GM21576 (cell line): Measurements from ENCODE around the gene GYPC.
"Not testable (repeated sequence)": the region's sequence is repeated elsewhere in the genome, so short reads cannot be mapped to it uniquely, and the experiment has no call there.

ENCODE experiments used
- ATAC-seq: cut with Tn5 transposase; IDR thresholded peaks from one replicate; pipeline ENCODE4 v1.9.1; 2021; ENCODE audit warnings: mild to moderate bottlenecking, moderate library complexity; ENCODE audit not compliant: unreplicated experiment

GYPC gene

DNA sequence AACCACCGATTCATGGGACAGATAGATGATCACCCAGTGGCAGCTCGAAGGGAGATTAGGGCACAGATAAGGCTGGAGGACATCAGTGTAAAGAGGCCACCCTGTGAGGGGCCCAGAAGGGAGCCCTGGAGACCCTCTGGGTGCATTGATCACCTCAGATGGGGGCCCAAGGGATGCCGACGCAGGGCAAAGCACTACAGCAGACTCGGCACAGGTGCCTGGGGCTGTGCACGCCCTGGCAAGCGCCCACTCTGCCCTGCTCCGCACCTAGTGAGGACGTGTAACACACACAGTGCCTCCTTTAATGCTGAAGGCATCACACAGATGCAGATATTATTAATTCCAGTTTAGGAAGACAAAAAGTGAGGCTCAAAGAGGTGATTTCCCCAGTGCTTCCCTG, 9.5 kb downstream of the GYPC start:
- ATAC-seq, result no peak

DNA sequence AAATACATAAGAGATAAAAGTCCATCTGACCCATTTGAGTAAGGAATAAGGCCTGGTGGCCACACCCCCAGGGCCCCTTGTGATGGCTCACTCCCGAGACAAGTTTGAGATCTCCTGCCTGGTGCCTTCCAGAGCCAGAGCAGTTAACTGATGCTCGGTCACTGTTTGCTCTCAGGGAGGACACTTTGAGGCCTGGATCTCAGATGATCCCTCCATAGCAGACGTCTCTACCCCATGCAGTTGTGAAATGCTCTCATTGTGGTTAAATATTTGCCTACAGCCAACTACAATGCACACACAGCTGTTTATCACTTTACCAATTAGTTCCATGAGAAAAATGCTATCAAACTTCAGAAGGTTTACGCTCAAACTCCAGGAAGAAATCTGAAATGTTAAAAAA, 12.3 kb downstream of the GYPC start:
- ATAC-seq, result no peak

DNA sequence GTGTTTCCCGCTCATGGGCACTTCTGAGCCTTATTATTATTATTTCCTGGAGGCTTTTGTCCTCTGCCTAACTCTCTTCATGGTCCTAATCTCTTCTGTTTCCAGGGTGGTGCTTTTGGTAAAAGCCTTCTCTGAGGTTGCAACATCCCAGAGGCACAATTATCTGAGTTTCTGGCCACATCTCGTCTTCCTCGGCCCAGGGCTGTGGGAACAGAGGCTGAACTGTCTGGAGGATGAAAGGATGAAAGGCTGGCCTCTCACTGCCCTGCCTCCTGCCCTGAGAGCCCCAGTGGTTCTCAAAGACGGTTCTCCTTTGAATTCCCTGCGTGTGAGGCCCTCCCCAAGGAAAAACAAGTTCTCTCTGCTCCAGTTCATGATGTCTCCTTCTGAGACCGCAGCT, 13.8 kb downstream of the GYPC start:
- no peak for ATAC-seq

DNA sequence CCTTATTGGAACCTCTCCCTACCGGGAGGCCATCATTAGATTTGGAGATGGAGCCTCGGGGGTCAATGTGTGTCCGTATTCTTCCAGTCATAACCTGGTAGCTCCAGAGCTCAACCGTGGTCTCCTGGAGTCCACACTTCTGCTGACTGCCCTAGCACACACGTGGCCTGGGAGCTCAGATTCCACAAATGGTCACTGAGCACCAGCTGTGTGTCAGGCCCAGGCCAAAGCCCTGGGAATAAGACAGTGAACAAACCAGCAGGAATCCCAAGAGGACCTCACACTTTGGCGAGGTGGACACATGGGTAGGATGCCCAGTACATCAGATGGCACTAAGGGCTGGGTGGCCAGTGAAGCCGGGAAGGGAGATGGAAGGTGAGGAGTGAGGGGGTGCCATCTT, 15.5 kb downstream of the GYPC start:
- ATAC-seq, result no peak

DNA sequence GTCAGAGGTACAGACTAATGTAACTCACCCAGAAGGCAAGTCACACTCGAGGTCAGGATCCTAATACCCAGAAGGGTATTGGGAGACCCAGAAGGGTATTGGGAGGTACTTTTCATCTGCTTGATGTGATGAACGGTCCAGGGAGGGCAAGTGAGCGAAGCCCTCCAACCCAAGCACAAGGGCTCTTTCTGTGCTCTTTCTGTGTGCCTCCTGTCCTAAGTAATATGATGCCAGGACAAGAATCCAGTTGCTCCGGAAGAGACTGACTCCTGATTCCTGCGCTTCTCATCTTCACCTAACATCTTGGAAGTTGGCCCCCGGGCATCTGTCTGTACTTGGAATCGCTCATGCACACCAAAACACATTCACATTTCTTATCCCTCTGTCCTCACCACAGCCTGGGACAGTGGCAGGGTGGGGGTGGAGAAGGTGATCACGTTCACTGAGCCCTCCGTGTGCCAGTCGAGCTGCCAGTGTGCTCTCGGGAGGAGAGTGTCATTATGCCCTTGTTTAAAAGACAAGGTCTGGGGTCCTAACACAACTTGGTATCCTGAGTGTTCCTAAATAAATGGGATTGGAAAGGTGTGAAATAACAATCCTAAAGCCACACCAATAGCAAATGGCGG, 17.1 kb downstream of the GYPC start:
- ATAC-seq, result no peak

DNA sequence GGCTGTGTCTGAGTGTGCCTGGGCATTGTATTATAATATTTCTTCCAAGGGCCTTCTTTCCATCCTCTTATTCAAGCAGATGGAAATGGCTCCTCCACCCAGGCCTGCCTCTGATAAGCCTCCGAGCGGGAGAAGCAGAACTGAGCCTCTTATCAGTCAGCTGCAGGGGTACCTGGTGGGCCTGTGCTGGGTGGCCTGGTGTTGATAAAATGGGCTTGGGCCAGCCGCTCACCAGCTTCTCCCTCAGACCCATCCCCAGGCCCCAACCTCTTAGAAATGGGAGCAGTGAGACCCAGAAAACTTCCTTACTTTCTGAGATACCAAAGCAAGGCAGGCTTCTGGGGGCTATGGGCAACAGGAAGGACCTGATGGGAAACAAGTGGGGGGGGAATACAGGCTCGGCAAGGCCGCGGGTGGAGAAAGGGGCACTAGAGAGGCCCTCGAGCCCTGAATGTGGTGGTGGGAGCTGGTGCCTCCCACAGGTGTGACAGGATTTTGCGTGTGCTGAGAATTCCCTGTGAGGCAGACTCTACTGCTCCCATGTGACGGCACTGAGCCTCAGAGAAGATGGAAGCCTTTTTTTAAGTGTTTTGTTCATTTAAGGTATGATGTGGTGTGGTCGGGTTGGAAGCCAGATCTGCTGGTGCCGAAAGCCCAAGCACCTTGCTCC, 18.3 kb downstream of the GYPC start:
- ATAC-seq, result no peak

DNA sequence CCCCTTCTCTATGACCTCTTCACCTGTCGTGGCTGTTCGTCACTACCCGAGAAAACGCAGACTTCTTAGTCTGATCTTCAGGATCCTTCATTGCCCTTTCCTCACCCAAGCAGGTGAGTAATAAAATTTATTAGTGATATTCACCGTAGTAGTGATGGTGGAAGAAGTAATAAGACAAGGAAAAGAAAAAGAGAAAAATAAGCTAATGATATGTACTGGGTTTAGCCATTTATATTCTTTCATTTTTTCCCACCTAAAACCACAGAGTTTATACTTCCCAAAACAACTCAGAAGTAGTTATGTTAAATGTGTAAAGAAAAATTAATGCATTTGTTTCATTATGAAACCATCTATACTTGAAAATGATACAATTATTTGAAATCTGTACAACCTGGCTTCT, 19.7 kb downstream of the GYPC start:
- ATAC-seq, result no peak

DNA sequence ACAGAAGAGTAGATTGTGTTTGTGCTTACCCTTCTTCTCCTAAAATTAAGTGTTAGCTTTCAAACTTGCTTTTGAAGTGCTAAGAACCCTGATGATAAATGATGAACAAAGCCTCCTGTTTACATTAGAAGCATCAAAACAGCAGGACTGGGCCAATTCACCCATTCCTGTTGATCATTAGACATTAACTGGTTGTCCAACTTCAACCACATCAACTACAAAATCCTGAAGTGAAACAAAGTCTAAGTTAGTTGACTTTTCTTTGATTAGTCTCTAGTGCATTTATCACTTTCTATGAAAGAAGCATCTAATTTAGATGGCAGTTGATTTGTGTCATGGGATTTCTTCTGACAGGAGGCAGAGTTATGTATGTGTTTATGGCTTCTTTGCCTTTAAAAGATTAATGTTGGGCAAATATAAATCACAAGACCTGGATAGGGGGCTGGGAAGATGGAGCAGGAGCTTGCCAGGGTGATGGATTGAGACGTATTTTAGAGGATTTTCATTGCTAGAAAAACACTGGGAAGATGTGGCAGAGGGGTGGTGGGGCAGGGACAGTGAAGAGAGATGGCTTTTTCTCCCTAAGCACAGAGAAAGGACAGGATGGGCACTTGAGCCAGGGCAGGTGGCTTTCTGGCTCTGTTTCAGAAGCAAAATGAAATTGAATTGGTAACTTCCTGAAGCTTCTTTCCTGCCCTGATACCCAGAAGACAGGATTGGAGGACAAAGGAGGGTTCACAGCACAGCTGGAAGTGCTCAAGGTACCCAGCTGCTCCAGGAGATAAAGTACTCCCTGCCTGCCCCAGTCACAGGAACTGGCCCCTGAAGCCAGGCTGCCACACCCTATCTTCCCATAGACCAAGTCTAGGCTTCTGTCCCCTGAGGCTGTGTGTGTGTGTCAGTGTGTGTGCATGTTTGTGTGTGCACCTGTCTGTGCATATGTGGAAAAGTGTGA, 20.5 kb downstream of the GYPC start:
- no peak for ATAC-seq

DNA sequence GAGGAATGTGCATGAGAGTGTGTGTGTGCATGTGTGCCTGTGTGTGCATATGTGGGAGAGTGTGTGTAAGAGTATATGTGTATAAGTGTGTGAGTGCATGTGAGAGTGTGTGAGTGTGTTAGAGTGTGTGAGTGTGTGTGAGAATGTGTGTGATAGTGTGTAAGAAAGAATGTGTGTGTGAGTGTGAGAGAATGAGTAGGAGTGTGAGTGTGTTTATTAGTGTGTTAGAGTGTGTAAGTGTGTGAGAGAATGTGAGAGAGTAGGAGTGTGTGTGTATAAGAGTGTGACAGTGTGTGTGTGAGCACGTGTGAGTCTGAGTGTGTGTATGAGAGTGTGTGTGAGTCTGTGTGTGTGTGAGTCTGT, 21.2 kb downstream of the GYPC start:
- ATAC-seq, result no peak

DNA sequence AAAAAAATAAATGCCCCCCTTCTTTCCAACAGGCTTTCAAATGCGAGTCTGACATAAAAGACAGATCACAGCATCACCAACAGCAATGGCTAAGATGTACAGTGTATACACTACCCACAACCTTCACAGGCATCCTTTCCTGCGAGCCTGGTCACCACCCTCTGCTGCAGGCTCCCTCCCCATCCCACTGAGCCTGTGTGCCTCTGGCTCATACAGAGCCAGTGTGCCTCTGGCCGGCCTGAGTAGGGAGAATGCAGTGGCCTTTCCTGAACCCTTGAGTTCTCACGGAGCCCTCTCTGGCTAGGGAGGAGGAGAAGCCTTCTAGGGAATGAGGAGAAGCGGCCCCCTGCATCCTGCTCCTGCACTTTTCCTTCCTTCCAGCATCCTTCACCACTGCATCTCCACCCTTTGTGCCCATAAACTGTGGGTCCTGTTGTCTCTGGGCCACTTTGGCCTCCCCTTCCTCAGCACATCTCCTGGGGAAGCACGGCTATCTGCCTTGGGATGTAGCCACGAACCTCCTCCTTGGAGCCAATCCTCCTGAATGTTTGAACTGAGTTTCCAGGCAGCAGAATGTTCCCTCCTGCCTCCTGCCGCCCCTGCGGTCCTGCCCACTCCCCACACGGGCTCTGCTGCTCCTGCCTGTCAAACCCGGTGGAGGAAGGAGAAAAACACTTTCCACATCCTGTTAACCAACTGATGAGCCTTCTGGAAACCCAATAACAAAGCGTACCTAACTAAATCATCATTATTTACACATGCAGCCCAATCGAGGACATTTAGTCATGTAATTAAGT, 22.5 kb downstream of the GYPC start:
- no peak for ATAC-seq

DNA sequence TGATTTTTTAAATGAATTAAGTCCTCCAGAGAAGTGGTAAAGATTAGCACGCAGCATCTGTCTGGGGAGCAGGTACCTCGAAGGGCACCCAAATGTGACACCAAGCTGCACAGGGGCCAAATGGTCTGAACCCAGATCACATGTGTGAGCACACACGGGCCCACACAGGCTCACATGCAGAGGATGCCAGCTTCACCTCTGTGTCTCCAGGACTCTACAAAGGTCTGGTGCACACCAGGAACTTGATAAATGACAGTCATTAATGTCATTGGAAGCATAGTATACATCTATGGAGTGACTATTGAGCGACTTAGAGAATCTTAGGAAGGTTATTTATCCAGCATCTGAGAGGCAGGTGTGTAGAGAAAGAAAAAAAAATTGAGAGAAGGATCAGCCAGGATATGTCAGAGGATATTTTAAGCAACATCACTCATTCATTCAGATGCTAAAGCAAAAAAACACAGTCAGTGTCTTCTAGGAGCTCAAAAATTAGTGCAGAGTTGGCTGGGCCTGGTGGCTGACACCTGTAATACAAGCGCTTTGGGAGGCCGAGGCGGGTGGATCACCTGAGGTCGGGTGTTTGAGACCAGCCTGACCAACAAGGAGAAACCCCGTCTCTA, 23.2 kb downstream of the GYPC start:
- ATAC-seq, result no peak

DNA sequence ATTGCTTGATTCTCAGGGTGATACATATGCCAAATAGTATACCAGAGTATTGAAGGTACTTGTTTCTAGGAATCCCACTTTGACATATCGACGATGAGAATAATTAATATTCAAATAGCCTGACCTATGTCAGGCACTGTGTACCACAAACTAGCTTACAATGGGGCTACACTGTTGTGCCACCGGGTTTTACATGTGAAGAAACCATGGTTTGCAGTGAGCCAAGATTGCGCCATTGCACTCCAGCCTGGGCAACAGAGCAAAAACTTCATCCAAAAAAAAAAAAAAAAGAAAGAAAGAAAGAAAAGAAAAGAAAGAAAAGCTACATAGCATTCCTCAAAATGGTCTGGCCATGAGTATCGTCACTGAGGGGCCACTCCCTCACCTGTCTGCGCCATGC, 25.5 kb downstream of the GYPC start:
- no peak for ATAC-seq

DNA sequence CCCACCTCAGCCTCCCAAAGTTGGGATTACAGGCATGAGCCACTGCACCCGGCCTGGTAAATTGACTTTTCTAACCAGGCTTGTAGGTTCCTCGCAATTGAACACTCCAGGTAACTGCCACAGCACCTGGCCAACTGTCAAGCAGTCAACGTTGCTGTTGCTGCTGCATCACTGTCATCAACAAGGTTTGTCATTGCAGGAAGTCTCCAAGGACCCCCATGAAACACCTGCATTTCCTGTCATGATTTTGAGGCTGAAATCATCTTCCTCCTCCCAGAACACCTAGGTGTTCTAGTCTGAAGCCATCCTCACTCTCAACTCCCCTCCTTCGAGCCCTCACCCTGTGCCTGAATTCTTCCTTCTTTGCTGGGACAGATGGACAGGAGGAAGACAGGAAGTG, 29.7 kb downstream of the GYPC start:
- no peak for ATAC-seq

DNA sequence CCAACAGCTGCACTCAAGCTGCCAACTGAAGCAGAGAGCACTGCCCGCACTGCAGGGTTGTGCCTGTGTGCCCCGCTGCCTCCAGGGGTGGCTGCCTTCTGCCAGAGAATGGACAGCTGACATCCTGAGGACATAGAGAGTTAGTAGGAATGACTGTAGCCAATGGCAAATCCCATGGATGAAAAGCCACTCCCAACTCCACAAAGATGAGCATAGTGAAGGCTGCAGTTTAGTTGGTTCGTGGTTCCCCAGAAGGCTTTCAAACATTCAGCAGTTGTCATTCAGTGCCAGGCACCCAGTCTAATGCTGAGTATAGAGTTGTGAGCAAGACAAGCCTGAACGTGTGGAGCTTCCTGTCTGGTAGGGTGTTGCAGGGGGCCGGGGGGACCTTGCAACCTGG, 30.3 kb downstream of the GYPC start:
- no peak for ATAC-seq

DNA sequence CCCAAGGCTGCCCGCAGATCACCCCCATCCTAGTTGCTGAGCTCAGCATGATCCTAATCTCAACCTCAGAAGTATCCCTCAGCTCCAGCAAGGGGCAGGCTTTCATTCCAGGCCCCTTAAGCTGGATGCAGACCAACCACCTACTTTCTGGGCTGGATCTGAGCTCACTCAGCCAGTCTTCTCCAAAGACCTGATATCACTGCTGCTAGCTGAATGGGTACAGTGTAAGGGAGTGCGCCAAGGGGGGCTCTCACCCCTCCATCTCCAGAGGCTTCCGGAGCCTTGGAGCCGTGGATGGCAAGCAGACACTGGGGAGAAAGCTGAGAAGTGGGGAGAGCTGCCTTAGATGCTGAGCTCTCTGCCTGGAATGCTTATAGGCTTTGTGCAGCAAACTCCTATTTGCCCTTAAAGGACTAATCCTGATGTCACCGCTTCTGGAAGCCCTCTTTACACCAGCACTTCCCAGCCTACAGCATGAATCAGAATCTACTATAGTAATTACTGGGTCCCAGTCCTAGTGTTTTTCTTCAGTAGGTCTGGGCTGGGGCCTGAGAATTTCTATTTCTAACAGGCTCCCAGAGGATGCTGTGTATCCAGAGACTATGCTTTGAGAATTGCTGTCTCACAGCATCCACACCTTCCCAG, 31.0 kb downstream of the GYPC start:
- no peak for ATAC-seq

DNA sequence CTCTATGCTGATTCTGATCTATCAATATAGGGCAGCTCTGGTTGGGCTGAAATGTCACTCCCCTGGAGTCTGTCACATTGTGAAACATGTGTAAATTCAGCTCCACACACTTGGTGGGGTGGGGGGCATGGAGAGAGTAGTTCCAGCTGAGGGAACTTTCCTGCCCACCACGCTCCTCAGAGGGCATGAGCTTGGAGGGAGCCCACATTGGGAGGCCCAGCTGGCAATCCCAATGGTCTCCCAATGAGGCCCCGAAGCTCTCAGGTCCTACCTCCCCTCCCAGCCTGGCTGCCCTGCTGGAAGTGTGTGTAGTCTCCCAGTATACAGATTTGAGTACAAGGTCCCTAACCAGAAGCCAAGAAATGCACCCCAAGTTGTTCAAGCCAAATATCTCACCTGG, 31.5 kb downstream of the GYPC start:
- ATAC-seq, result no peak

DNA sequence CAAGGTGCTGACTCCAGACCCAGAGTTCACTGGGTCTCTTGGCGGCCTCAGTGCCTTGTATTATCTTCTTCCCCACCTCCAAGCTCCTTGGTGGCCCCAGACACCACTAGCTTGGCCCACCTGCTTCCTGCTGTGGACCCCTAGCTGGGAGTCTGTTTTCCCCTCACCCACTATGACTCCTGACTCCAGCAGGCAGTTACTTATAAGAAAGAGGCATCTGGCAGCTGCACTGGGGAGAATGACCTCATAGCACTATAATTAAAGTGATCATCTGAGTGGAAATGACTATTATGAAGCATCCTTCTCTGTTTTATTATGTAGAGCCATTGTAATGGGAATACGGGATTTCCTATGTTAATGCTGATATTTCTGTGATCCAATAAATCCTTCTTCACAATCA, 32.6 kb downstream of the GYPC start:
- not testable (repeated sequence) for ATAC-seq

DNA sequence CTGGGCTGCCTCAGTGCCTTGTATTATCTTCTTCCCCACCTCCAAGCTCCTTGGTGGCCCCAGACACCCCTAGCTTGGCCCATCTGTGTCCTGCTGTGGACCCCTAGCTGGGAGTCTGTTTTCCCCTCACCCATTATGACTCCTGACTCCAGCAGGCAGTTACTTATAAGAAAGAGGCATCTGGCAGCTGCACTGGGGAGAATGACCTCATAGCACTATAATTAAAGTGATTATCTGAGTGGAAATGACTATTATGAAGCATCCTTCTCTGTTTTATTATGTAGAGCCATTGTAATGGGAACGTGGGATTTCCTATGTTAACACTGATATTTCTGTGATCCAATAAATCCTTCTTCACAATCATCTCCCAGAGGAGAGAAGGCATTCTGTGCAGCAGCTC, 36.3 kb downstream of the GYPC start:
- ATAC-seq, result not testable (repeated sequence)

DNA sequence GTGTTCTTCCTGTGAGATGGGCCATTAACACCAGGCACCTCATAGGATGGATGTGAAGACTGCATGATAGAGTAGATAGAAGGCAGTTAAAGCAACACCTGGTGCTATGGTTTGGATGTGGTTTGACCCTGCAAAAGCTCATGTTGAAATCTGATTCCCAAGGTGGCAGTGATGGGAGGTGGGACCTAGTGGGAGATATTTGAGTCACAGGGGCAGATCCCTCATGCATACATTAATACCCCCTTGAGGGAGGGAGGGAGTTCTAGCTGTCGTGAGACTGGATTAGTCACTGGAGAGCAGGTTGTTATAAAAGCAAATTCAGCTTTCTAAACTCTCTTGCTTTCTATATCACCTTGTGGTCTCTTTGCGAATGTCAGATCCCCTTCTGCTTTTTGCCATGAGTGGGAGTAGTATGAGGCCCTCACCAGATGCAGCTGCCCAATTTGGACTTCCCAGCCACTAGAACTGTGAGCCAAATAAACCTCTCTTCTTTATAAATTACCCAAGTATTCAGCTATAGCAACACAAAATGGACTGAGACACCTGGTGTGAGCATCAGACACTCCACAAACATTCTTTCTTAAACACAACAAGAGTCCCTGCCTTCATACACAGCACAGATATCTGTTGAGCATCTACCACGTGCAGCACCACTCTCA, 37.1 kb downstream of the GYPC start:
- ATAC-seq, result not testable (repeated sequence)
